ENCODE data around the gene CFAP299.

GRCh38 chr4:80465238-80465637 is 129.7 kb downstream of the CFAP299 start:
- no peak for TF ChIP-seq TAF1 (IDR thresholded peaks at IDR 0.05; ENCODE audit: low read depth)
- TF ChIP-seq EP300 (IDR thresholded peaks at IDR 0.05; ENCODE audit: borderline replicate concordance), result no peak
- no peak for TF ChIP-seq RAD21 (IDR thresholded peaks at IDR 0.05; ENCODE audit: low read depth)
- TF ChIP-seq REST (IDR thresholded peaks at IDR 0.05; ENCODE audit: low read depth), result no peak
- TF ChIP-seq CREB1 (IDR thresholded peaks at IDR 0.05; ENCODE audit: low read depth), result no peak
- no peak for TF ChIP-seq ZBTB7A (IDR thresholded peaks at IDR 0.05; ENCODE audit: low read depth)
- no peak for TF ChIP-seq MAX (IDR thresholded peaks at IDR 0.05)
- no peak for TF ChIP-seq TCF12 (IDR thresholded peaks at IDR 0.05; ENCODE audit: low read depth)
- TF ChIP-seq YY1 (IDR thresholded peaks at IDR 0.05; ENCODE audit: low read depth), result no peak

All from Ishikawa (cell line).